Ishikawa (cell line): ENCODE results near the gene ZNF423.
A peak's percentile ranks its signal among the peaks of the same experiment; 100 is the strongest.

Experiments used
- CEBPB ChIP-seq: IDR thresholded peaks from 2 replicates; pipeline ENCODE4 v1.6.1; 2012
- CREB1 ChIP-seq: IDR thresholded peaks from 2 replicates; pipeline ENCODE4 v1.6.1; 2012; ENCODE audit warnings: low read depth
- EGR1 ChIP-seq: IDR thresholded peaks from 2 replicates; pipeline ENCODE4 v1.6.1; 2012
- EP300 ChIP-seq: IDR thresholded peaks from 2 replicates; pipeline ENCODE4 v1.6.1; 2012; ENCODE audit warnings: borderline replicate concordance
- FOXM1 ChIP-seq: IDR thresholded peaks from 2 replicates; pipeline ENCODE4 v1.6.1; 2012; ENCODE audit warnings: low read depth, borderline replicate concordance
- MAX ChIP-seq: IDR thresholded peaks from 2 replicates; pipeline ENCODE4 v1.6.1; 2012
- NFIC ChIP-seq: IDR thresholded peaks from 2 replicates; pipeline ENCODE4 v1.6.1; 2012
- RAD21 ChIP-seq: IDR thresholded peaks from 2 replicates; pipeline ENCODE4 v1.6.1; 2012; ENCODE audit warnings: low read depth
- REST ChIP-seq: IDR thresholded peaks from 2 replicates; pipeline ENCODE4 v1.6.1; 2012; ENCODE audit warnings: low read depth, mild to moderate bottlenecking
- TAF1 ChIP-seq: IDR thresholded peaks from 2 replicates; pipeline ENCODE4 v1.6.1; 2012; ENCODE audit warnings: low read depth, mild to moderate bottlenecking
- TCF12 ChIP-seq: IDR thresholded peaks from 2 replicates; pipeline ENCODE4 v1.6.1; 2012; ENCODE audit warnings: low read depth
- TEAD4 ChIP-seq: IDR thresholded peaks from 2 replicates; pipeline ENCODE4 v1.6.1; 2012
- USF1 ChIP-seq: IDR thresholded peaks from 2 replicates; pipeline ENCODE4 v1.6.1; 2012
- YY1 ChIP-seq: IDR thresholded peaks from 2 replicates; pipeline ENCODE4 v1.6.1; 2012; ENCODE audit warnings: low read depth
- ZBTB7A ChIP-seq: IDR thresholded peaks from 2 replicates; pipeline ENCODE4 v1.6.1; 2012; ENCODE audit warnings: low read depth

ZNF423 gene

GRCh38 chr16:49855822-49856671, at the start of gene ZNF423:
ZNF423 (minus strand) TSS chr16:49856112; CDS start chr16:49855774, 338 bp downstream.
- TF ChIP-seq NFIC (no peak), ZBTB7A (peak; percentile 69; the same call in 1 of the 2 replicates), TAF1 (peak; percentile 6; the same call in 1 of the 2 replicates)

GRCh38 chr16:49904348-49905062, 48.6 kb upstream of the ZNF423 start:
- TF ChIP-seq CREB1, result no peak
- TF ChIP-seq ZBTB7A, result no peak
- TF ChIP-seq FOXM1, result no peak
- no peak for TF ChIP-seq RAD21
- no peak for TF ChIP-seq EP300
- no peak for TF ChIP-seq TAF1
- no peak for TF ChIP-seq EGR1
- TF ChIP-seq MAX, result no peak
- TF ChIP-seq USF1, result no peak
- no peak for TF ChIP-seq YY1
- TF ChIP-seq TEAD4, result no peak
- no peak for TF ChIP-seq CEBPB
- no peak for TF ChIP-seq REST
- no peak for TF ChIP-seq NFIC
- no peak for TF ChIP-seq TCF12

DNA sequence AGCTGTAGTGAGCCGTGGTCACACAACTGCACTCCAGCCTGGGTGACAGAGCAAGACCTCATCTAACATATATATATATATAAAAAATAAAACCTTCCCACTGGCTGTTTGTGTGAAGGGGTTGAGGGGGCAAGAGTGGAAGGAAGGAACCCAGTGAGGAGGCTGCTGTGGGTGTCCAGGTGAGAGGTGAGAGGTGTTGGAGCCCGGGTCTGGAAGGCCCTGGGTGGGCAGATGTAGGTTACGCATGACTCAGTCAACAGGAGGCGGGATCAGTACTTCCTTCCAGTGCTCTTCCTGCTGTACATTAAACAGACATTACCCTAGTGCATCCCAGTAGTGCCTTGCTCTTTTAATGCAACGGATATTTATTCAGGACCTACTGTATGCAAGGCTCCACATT, 47.0 kb upstream of the ZNF423 start:
- TF ChIP-seq TAF1 (no peak), EGR1 (no peak), CEBPB (no peak), ZBTB7A (no peak), NFIC (no peak), MAX (no peak)

DNA sequence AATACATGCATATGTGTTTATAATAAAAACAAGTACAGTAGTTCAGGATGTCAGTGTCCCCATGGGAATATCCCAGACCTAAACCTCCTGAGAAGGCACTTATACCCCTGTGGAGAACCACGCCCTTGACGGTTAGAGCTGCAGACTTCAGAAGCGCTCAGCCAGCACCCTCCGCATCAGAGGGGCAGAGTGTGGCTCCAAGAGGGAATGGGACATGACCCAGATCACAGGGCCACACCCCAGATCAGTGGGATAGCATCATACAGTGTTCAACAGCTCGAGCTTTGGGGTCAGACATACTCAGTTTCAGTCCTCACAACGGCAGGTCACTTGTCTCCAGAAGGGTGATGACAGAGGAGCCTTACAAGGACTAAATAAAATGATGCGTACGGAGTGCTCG, 45.8 kb upstream of the ZNF423 start:
- no peak for TF ChIP-seq CEBPB
- TF ChIP-seq NFIC, result no peak
- TF ChIP-seq YY1, result no peak
- no peak for TF ChIP-seq RAD21
- TF ChIP-seq TAF1, result no peak
- TF ChIP-seq REST, result no peak
- TF ChIP-seq CREB1, result no peak

- TF ChIP-seq MAX, result no peak
- TF ChIP-seq EGR1, result no peak
- no peak for TF ChIP-seq CEBPB
- no peak for TF ChIP-seq ZBTB7A
- no peak for TF ChIP-seq EP300
- TF ChIP-seq NFIC, result no peak
- TF ChIP-seq YY1, result no peak
- no peak for TF ChIP-seq RAD21
- TF ChIP-seq FOXM1, result no peak
- no peak for TF ChIP-seq REST
- TF ChIP-seq CREB1, result no peak
- no peak for TF ChIP-seq TEAD4
- no peak for TF ChIP-seq TCF12
- no peak for TF ChIP-seq TAF1
- no peak for TF ChIP-seq USF1
Observed at GRCh38 chr16:49900875-49901274, 45.0 kb upstream of the ZNF423 start.
